Peyer's patch (tissue), 4 donors: Measurements from ENCODE around the gene SLC5A3.

Source experiments
- CTCF ChIP-seq, 6 experiments: fragments of 450-650 bp in 4 of 6; fragments of 200-600 bp in 2 of 6; sonication (generic) in 1 of 6; IDR thresholded peaks; one replicate each; pipeline ENCODE4 v1.5.1; 2017 to 2019; ENCODE audit warnings: antibody characterized with exemption in 6 of 6, mild to moderate bottlenecking in 3 of 6, moderate library complexity in 1 of 6
- POLR2A ChIP-seq, 2 donors: fragments of 450-650 bp; IDR thresholded peaks; one replicate each; pipeline ENCODE4 v1.5.1; 2017; ENCODE audit warnings: antibody characterized with exemption in 2 of 2, mild to moderate bottlenecking in 2 of 2, moderate library complexity in 2 of 2

DNA sequence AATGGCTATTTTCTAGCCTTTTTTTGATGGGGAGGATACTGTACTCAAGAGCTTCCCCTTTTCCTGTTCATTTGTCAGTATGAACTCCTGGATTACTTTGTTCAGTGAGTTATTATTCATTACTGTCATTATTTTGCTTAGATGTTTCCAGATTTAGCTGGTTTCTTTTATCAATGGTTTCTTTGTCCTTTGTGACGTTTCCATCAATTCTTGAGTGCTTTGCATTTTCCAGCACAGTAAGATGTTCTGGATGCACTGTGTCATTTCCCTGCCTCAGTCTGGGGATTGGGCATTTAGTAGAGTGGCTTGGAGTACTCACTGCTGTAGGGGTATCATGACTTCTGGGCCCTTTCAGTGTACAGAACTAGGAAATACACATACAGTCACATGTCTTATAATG lies 34.2 kb downstream of the SLC5A3 start:
- no peak for TF ChIP-seq CTCF (IDR thresholded peaks at IDR 0.05)
- TF ChIP-seq POLR2A (IDR thresholded peaks at IDR 0.05) = no peak
